B cell (primary cell): ENCODE data around the gene TNIK. TPM values are rescaled to one million over a fixed set of nuclear protein-coding genes. Genes with fewer than 3 reads are reported as not detected.

ENCODE experiments used
- ATAC-seq: fragments of 200-7000 bp; cut with Tn5 transposase; one replicate; pipeline ENCODE4 v1.10.0; 2021; ENCODE audit warnings: low read depth, mild to moderate bottlenecking, moderate number of reproducible peaks, moderate library complexity
- CTCF ChIA-PET: fragments of 350-600 bp; sonication (Branson Sonifier 250); formaldehyde crosslinking; loops from one replicate; lab custom pipeline; 2021; ENCODE audit warnings: antibody characterized with exemption, inconsistent platforms; lab: Charles Lee
- POLR2A ChIA-PET: fragments of 350-600 bp; sonication (Branson Sonifier 250); formaldehyde crosslinking; loops from one replicate; lab custom pipeline; 2021; ENCODE audit warnings: antibody characterized with exemption; lab: Charles Lee
- DNase-seq: peaks from one replicate; pipeline ENCODE4 v3.0.0; 2013
- H2AFZ ChIP-seq: 2 replicates; pipeline ENCODE4 v1.6.1; 2012; ENCODE audit warnings: mild to moderate bottlenecking, low read depth, low read length; ENCODE audit not compliant: insufficient read depth, poor library complexity, severe bottlenecking
- H3K27ac ChIP-seq, 2 donors: 1 replicate in 1 of 2; 2 replicates in 1 of 2; pipeline ENCODE4 v1.5.1; 2012 to 2013; ENCODE audit warnings: low read length in 2 of 2, mild to moderate bottlenecking in 2 of 2, moderate library complexity in 1 of 2
- H3K27me3 ChIP-seq, 4 experiments: fragments of 200-600 bp in 1 of 4; sonication (generic) in 1 of 4; replicated peaks in 1 of 4; 1 replicate in 2 of 4; 2 replicates in 2 of 4; pipeline versions ENCODE4 v1.6.1 to v1.7.0; 2013 to 2016; ENCODE audit warnings: low read length in 3 of 4, mild to moderate bottlenecking in 2 of 4, mixed read lengths in 1 of 4, moderate library complexity in 1 of 4; ENCODE audit not compliant: insufficient read depth in 4 of 4, control insufficient read depth in 3 of 4; ENCODE audit errors: control extremely low read depth in 1 of 4
- H3K36me3 ChIP-seq, 2 experiments: replicated peaks in 1 of 2; 1 replicate in 1 of 2; 2 replicates in 1 of 2; pipeline versions ENCODE4 v1.6.1 to v1.7.1; 2013; ENCODE audit warnings: low read length in 1 of 2; ENCODE audit not compliant: insufficient read depth in 2 of 2, control insufficient read depth in 1 of 2; ENCODE audit errors: control extremely low read depth in 1 of 2, extremely low read depth in 1 of 2
- H3K4me1 ChIP-seq, 2 donors: fragments of 200-600 bp in 1 of 2; sonication (generic) in 1 of 2; 1 replicate in 1 of 2; 2 replicates in 1 of 2; pipeline versions ENCODE4 v1.5.1 to v1.6.1; 2013 to 2017; ENCODE audit warnings: low read length in 2 of 2; ENCODE audit not compliant: control insufficient read depth in 2 of 2, insufficient read depth in 2 of 2
- H3K4me2 ChIP-seq: replicated peaks from 2 replicates; pipeline ENCODE3; 2012; ENCODE audit warnings: mild to moderate bottlenecking, low read depth, low read length; ENCODE audit not compliant: poor library complexity, severe bottlenecking
- H3K4me3 ChIP-seq, 5 experiments: fragments of 200-600 bp in 1 of 5; sonication (generic) in 1 of 5; 1 replicate in 3 of 5; 2 replicates in 2 of 5; pipeline versions ENCODE4 v1.5.1 to v1.7.0; 2011 to 2016; ENCODE audit warnings: low read length in 4 of 5, mild to moderate bottlenecking in 4 of 5, low read depth in 2 of 5, control low read depth in 1 of 5, moderate library complexity in 1 of 5; ENCODE audit not compliant: insufficient read depth in 1 of 5; ENCODE audit errors: control extremely low read depth in 1 of 5, extremely low read depth in 1 of 5
- H3K79me2 ChIP-seq: fragments of 200-600 bp; sonication (generic); one replicate; pipeline ENCODE4 v1.6.0; 2016; ENCODE audit warnings: low read length; ENCODE audit not compliant: control insufficient read depth, insufficient read depth
- H3K9ac ChIP-seq: fragments of 200-600 bp; sonication (generic); 2 replicates; pipeline ENCODE4 v1.6.1; 2017; ENCODE audit warnings: mild to moderate bottlenecking, low read length, moderate library complexity
- H3K9me3 ChIP-seq, 3 donors: one replicate each; pipeline versions ENCODE4 v1.6.1 to v1.7.1; 2013; ENCODE audit warnings: low read length in 2 of 3; ENCODE audit not compliant: control insufficient read depth in 2 of 3, insufficient read depth in 1 of 3; ENCODE audit errors: control extremely low read depth in 1 of 3
- H4K20me1 ChIP-seq: 2 replicates; pipeline ENCODE4 v1.6.0; 2012; ENCODE audit warnings: mild to moderate bottlenecking, low read length; ENCODE audit not compliant: insufficient read depth, control insufficient read depth, poor library complexity, severe bottlenecking
- H3K27ac Mint-ChIP-seq: one replicate; pipeline ENCODE4 v1.8.0; 2021; ENCODE audit warnings: mixed read lengths
- H3K27me3 Mint-ChIP-seq: one replicate; pipeline ENCODE4 v1.8.0; 2021; ENCODE audit warnings: mixed read lengths
- H3K4me1 Mint-ChIP-seq: one replicate; pipeline ENCODE4 v1.8.0; 2021; ENCODE audit warnings: mixed read lengths
- H3K4me3 Mint-ChIP-seq: one replicate; pipeline ENCODE4 v1.8.0; 2021; ENCODE audit warnings: mixed read lengths
- H3K9me3 Mint-ChIP-seq: one replicate; pipeline ENCODE4 v1.8.0; 2022; ENCODE audit warnings: mixed read lengths; ENCODE audit not compliant: insufficient read depth
- EZH2 ChIP-seq: IDR thresholded peaks from 2 replicates; pipeline ENCODE4 v1.6.1; 2012; ENCODE audit warnings: borderline replicate concordance, low read depth, mild to moderate bottlenecking, moderate library complexity, low read length; ENCODE audit not compliant: insufficient read depth, poor library complexity, severe bottlenecking
- WGBS: methylation state at CpG from one replicate; pipeline ENCODE4 v1.1.5; 2013; ENCODE audit warnings: missing lambda C conversion rate; ENCODE audit not compliant: insufficient coverage; 5-methylcytosine and 5-hydroxymethylcytosine counted together
- intact Hi-C: fragments of 100-400 bp; cut with micrococcal nuclease; formaldehyde crosslinking; loops from one replicate; pipeline ENCODE4 v1.10.0; 2022
- polyA plus RNA-seq: library from polyadenylated mRNA; depleted of rRNA; stranded (reverse); fragments of >200 nt; gene quantifications from 2 replicates; pipeline ENCODE4 v1.2.3, GENCODE V29; 2012
- total RNA-seq, 2 donors: library from RNA; stranded (reverse); fragments of 120-200 nt in 1 of 2; gene quantifications; 1 replicate in 1 of 2; 2 replicates in 1 of 2; pipeline versions ENCODE4 v1.2.3 to v1.2.4, GENCODE V29; 2013 to 2022
- TF ChIP-seq, protein P1 (sequence below): fragments of 200-600 bp; IDR thresholded peaks from one replicate; pipeline ENCODE4 v1.8.0; 2022; ENCODE audit warnings: antibody characterized with exemption, mild to moderate bottlenecking

Gene TNIK
- total and polyA plus RNA-seq, 2 donors (not counting 1 experiment from before 2014, with no cell fraction given): 0.66 to 7.7 TPM

DNA sequence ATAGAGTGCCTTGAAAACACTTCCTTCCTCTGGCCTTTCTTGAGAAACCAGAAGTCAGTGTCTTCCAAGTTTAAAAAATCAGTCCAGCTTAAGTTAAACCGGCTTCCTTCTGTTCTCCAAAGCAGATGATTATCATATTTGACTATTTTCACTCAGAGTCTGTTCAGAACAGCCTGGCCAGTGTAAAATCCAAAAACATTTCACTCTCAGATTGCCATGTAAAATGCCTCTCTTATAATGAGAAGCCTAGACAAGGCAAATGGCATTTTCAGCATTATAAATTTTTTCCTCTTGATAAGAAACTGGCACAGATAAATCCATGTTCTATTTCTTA, 193.5 kb downstream of the TNIK start:
- Histone ChIP-seq H4K20me1 (no peaks in the 10 kb centered on the region), H3K79me2 (no peaks in the 10 kb centered on the region), H3K4me2 (no peak overlapping the region), H3K27ac (no peak overlapping the region), H3K4me1 (no peaks in the 10 kb centered on the region), H3K9ac (no peak overlapping the region), H2AFZ (no peak overlapping the region), H3K36me3 (no peaks in the 10 kb centered on the region), H3K4me3 (no peak overlapping the region), H3K9me3 (no peaks in the 10 kb centered on the region), H3K27me3 (no peaks in the 10 kb centered on the region)
- POLR2A ChIA-PET: no interaction called here
- H3K4me1 Mint-ChIP-seq: peaks cover 3% of the 10 kb centered on the region
- intact Hi-C loops: no loop called here
- no peak for ATAC-seq
- no peaks in the 10 kb centered on the region for H3K9me3 Mint-ChIP-seq
- TF ChIP-seq, protein P1, sequence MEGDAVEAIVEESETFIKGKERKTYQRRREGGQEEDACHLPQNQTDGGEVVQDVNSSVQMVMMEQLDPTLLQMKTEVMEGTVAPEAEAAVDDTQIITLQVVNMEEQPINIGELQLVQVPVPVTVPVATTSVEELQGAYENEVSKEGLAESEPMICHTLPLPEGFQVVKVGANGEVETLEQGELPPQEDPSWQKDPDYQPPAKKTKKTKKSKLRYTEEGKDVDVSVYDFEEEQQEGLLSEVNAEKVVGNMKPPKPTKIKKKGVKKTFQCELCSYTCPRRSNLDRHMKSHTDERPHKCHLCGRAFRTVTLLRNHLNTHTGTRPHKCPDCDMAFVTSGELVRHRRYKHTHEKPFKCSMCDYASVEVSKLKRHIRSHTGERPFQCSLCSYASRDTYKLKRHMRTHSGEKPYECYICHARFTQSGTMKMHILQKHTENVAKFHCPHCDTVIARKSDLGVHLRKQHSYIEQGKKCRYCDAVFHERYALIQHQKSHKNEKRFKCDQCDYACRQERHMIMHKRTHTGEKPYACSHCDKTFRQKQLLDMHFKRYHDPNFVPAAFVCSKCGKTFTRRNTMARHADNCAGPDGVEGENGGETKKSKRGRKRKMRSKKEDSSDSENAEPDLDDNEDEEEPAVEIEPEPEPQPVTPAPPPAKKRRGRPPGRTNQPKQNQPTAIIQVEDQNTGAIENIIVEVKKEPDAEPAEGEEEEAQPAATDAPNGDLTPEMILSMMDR: no peak
- no peak for TF ChIP-seq EZH2
- no peaks in the 10 kb centered on the region for H3K27me3 Mint-ChIP-seq
- CTCF ChIA-PET: no interaction called here
- no peak overlapping the region for H3K27ac Mint-ChIP-seq
- DNase-seq: no peak
- no peak overlapping the region for H3K4me3 Mint-ChIP-seq
- 27% methylated on average over 1 of the region's 1 CpG for WGBS

DNA sequence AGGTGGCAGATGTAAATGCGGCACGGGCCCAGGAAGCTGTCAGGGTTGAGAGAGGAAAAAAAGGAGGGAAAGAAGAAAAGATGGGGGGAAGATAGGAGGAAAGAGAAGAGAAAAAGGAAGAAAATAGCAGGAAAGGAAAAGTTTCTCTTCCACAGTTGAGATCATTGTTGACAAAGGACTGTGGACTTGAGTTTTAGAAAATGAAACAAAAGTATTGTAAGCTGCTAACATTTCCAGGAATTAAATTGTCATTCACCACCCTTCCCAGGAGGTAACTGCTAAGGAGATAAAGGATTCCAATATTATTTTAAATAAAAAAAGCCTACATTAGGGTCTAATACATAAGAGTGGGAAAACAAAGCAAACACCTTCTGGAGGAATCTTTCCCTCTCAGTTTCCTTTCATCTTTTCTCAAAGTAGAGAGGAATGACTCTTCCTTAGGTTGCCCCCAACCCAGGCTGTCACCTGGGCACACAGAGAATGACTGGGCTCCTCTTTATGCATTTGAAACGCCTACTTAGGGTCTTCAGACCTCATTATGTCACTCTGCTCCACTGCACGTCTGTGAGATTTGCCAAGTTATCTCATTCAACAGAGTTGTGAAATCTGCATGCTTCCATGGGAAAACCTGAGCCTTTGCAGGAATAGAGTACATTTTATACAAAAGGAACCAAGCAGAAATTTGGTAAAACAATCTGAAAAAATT, 194.0 kb downstream of the TNIK start:
- H3K9ac ChIP-seq: no peak overlapping the region
- no peaks in the 10 kb centered on the region for H3K27me3 Mint-ChIP-seq
- no peak overlapping the region for H3K27ac ChIP-seq
- no peaks in the 10 kb centered on the region for H3K9me3 ChIP-seq
- no peaks in the 10 kb centered on the region for H3K9me3 Mint-ChIP-seq
- peaks cover 3% of the 10 kb centered on the region for H3K4me1 Mint-ChIP-seq
- H3K27ac Mint-ChIP-seq: no peak overlapping the region
- H3K36me3 ChIP-seq: no peaks in the 10 kb centered on the region
- ChIA-PET CTCF (no interaction called here), POLR2A (no interaction called here)
- intact Hi-C loops: no loop called here
- H3K4me3 Mint-ChIP-seq: no peak overlapping the region
- no peak for DNase-seq
- ATAC-seq: no peak
- no peaks in the 10 kb centered on the region for H3K27me3 ChIP-seq
- no peaks in the 10 kb centered on the region for H3K79me2 ChIP-seq
- no peak overlapping the region for H3K4me3 ChIP-seq
- H3K4me1 ChIP-seq: peaks cover 0 to under 1% of the 10 kb centered on the region in 2 donors
- 93% methylated on average over 3 of the region's 4 CpGs for WGBS
- TF ChIP-seq, protein P1: no peak
- no peak for TF ChIP-seq EZH2
- H4K20me1 ChIP-seq: no peaks in the 10 kb centered on the region
- H2AFZ ChIP-seq: no peak overlapping the region
- no peak overlapping the region for H3K4me2 ChIP-seq
